Kidney (tissue), 22 donors: ENCODE measurements around the gene NNAT. TPM values are rescaled to one million over a fixed set of nuclear protein-coding genes. Genes with fewer than 3 reads are reported as not detected.
A peak's percentile ranks its signal among the peaks of the same experiment; 100 is the strongest.
"Not testable (repeated sequence)": the region's sequence is repeated elsewhere in the genome, so short reads cannot be mapped to it uniquely, and the experiment has no call there.

Experiments used
- DNase-seq, 5 donors: peaks; one replicate each; pipeline ENCODE4 v3.0.0-alpha.2; 2013 to 2020
- FAIRE-seq: peaks from 2 replicates; lab custom pipeline; 2012; peaks lifted over from hg19 to GRCh38; lab: Jason Lieb, UNC
- H3K27ac ChIP-seq, 2 donors: one replicate each; pipeline ENCODE4 v1.7.0; 2013; ENCODE audit warnings: low read depth in 2 of 2, low read length in 2 of 2, inconsistent platforms in 1 of 2
- H3K27me3 ChIP-seq: one replicate; pipeline ENCODE4 v1.7.1; 2013; ENCODE audit warnings: low read length, inconsistent platforms; ENCODE audit not compliant: control insufficient read depth, insufficient read depth
- H3K36me3 ChIP-seq, 3 donors: one replicate each; pipeline versions ENCODE4 v1.7.0 to v1.7.1; 2013; ENCODE audit warnings: low read length in 3 of 3, control low read depth in 1 of 3, inconsistent platforms in 1 of 3; ENCODE audit not compliant: insufficient read depth in 3 of 3, control insufficient read depth in 2 of 3
- H3K4me1 ChIP-seq, 3 donors: one replicate each; pipeline versions ENCODE4 v1.7.0 to v1.7.1; 2013; ENCODE audit warnings: low read length in 3 of 3, inconsistent platforms in 1 of 3, low read depth in 1 of 3; ENCODE audit not compliant: control insufficient read depth in 2 of 3, insufficient read depth in 2 of 3
- H3K4me3 ChIP-seq, 3 donors: one replicate each; pipeline versions ENCODE4 v1.7.0 to v1.8.1; 2013; ENCODE audit warnings: low read length in 3 of 3, control low read depth in 1 of 3, inconsistent platforms in 1 of 3
- H3K9ac ChIP-seq, 3 donors: one replicate each; pipeline versions ENCODE4 v1.7.0 to v1.7.1; 2013; ENCODE audit warnings: low read length in 3 of 3, control low read depth in 1 of 3, inconsistent platforms in 1 of 3
- H3K9me3 ChIP-seq, 3 donors: one replicate each; pipeline versions ENCODE4 v1.7.0 to v1.7.1; 2013; ENCODE audit warnings: low read length in 3 of 3, control low read depth in 1 of 3, inconsistent platforms in 1 of 3; ENCODE audit not compliant: control insufficient read depth in 2 of 3, insufficient read depth in 1 of 3
- intact Hi-C: fragments of 100-400 bp; cut with DNase I; formaldehyde crosslinking; loops from one replicate; pipeline ENCODE4 v1.11.1; 2022
- long read RNA-seq, 10 donors: library from polyadenylated mRNA in 1 of 10; unstranded in 1 of 10; transcript quantifications; one replicate each; pipeline ENCODE4 v2.0.0 and lab custom pipeline, GENCODE V29; 2021 to 2026
- polyA plus RNA-seq: library from polyadenylated mRNA; stranded (reverse); fragments of 350-450 nt; fragmentation: Illumina TruSeq; extraction: RNeasy Lipid Tissue Mini Kit (QIAGEN cat#74804); gene quantifications from one replicate; pipeline ENCODE4 v1.2.3, GENCODE V29; 2014; ENCODE audit warnings: low read depth, low replicate concordance; ENCODE audit not compliant: insufficient read depth
- total RNA-seq: library from RNA; stranded (reverse); fragmentation: NEBNext Ultra II Directional; extraction: Animal tissue kit (Norgen Biotek cat#: 25700); gene quantifications from one replicate; pipeline ENCODE4 v1.2.1, GENCODE V29; 2021
- TF ChIP-seq, protein P1 (sequence below): IDR thresholded peaks from 3 replicates; pipeline ENCODE4 v1.5.1; 2012; ENCODE audit warnings: mild to moderate bottlenecking, moderate library complexity, borderline replicate concordance; ENCODE audit not compliant: insufficient read depth; ENCODE audit errors: extremely low read depth
- donor health status: control.
- donor health status: control.
- donor health status: control.
- donor health status: control.
- donor health status: control.
- donor health status: DM: yes; HTN: yes; CAD: no.
- donor health status: Normal renal cell carcinoma (clear cell type).

Gene NNAT, protein sequence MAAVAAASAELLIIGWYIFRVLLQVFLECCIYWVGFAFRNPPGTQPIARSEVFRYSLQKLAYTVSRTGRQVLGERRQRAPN
- total RNA-seq (0.25 TPM), polyA plus RNA-seq (not detected)
- long read RNA-seq, donor 1, transcript NNAT-201 (3 exons, 1,297 nt) = minor isoform, 22 of 165 reads
- long read RNA-seq, donor 1, transcript NNAT-202 (2 exons, 1,222 nt) = major isoform, 25 of 165 reads
- long read RNA-seq, donor 1, partial matches to known transcripts = 117 of 165 reads
- long read RNA-seq, donor 1, other reads (novel, unspliced or antisense) = 0 of 165 reads
- long read RNA-seq, donor 2, transcript NNAT-201 (3 exons, 1,297 nt) = major isoform, 19 of 43 reads
- long read RNA-seq, donor 2, transcript NNAT-202 (2 exons, 1,222 nt) = minor isoform, 16 of 43 reads
- long read RNA-seq, donor 2, partial matches to known transcripts = 5 of 43 reads
- long read RNA-seq, donor 2, other reads (novel, unspliced or antisense) = 0 of 43 reads
- long read RNA-seq, donor 3, transcript NNAT-202 (2 exons, 1,222 nt) = major isoform, 25 of 39 reads
- long read RNA-seq, donor 3, partial matches to known transcripts = 9 of 39 reads
- long read RNA-seq, donor 3, other reads (novel, unspliced or antisense) = 0 of 39 reads
- long read RNA-seq, donor 4, transcript NNAT-202 (2 exons, 1,222 nt) = major isoform, 16 of 89 reads
- long read RNA-seq, donor 4, transcript NNAT-201 (3 exons, 1,297 nt) = minor isoform, 13 of 89 reads
- long read RNA-seq, donor 4, partial matches to known transcripts = 58 of 89 reads
- long read RNA-seq, donor 4, other reads (novel, unspliced or antisense) = 0 of 89 reads
- long read RNA-seq, donor 5, partial matches to known transcripts = 0 of 2 reads
- long read RNA-seq, donor 5, other reads (novel, unspliced or antisense) = 0 of 2 reads
- long read RNA-seq, donor 6, transcript NNAT-201 (3 exons, 1,297 nt) = minor isoform, 20 of 55 reads
- long read RNA-seq, donor 6, transcript NNAT-202 (2 exons, 1,222 nt) = major isoform, 23 of 55 reads
- long read RNA-seq, donor 6, partial matches to known transcripts = 0 of 55 reads
- long read RNA-seq, donor 6, other reads (novel, unspliced or antisense) = 11 of 55 reads
- long read RNA-seq, donor 7, partial matches to known transcripts = 0 of 1 reads
- long read RNA-seq, donor 7, other reads (novel, unspliced or antisense) = 1 of 1 reads
- long read RNA-seq, donor 8, transcript NNAT-202 (2 exons, 1,222 nt) = major isoform, 28 of 89 reads
- long read RNA-seq, donor 8, transcript NNAT-201 (3 exons, 1,297 nt) = minor isoform, 25 of 89 reads
- long read RNA-seq, donor 8, partial matches to known transcripts = 35 of 89 reads
- long read RNA-seq, donor 8, other reads (novel, unspliced or antisense) = 0 of 89 reads
- long read RNA-seq, donor 9, transcript NNAT-202 (2 exons, 1,222 nt) = major isoform, 22 of 36 reads
- long read RNA-seq, donor 9, transcript NNAT-201 (3 exons, 1,297 nt) = minor isoform, 14 of 36 reads
- long read RNA-seq, donor 9, partial matches to known transcripts = 0 of 36 reads
- long read RNA-seq, donor 9, other reads (novel, unspliced or antisense) = 0 of 36 reads
- long read RNA-seq, donor 10, transcript NNAT-201 (3 exons, 1,297 nt) = minor isoform, 21 of 87 reads
- long read RNA-seq, donor 10, transcript NNAT-202 (2 exons, 1,222 nt) = major isoform, 23 of 87 reads
- long read RNA-seq, donor 10, partial matches to known transcripts = 42 of 87 reads
- long read RNA-seq, donor 10, other reads (novel, unspliced or antisense) = 0 of 87 reads

DNA sequence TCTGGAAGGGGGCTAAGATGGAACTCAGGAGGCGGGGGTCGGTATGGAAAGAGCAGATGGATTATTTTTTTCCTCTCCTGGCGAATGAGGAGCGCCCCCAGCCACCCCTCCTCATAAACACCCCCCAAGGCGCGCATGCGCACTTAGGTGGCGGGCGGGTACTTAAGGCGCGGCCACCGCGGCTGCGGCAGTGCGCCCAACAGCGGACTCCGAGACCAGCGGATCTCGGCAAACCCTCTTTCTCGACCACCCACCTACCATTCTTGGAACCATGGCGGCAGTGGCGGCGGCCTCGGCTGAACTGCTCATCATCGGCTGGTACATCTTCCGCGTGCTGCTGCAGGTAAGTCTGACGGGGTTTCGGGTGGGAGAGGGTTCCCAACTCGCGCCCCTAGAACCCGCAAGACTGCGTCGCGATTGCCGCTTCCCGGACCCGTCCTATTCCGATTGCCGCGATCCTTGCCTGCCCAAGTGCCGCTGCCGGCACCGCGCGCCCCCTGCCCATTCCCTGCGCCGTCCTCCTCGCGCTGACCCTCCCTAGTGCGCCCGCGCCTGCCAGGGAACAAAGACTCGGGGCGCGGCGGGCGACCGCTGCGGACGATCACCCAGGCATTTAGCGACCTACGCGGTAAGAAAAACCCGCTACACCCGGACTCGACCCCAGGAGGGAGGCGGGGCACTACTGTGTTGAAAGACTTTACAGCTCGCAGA lies at the start of gene NNAT:
Gene NNAT (plus strand): TSS at position 190 of the 711 bp plus-strand sequence. CDS start 82 bp downstream, at position 272.
- H3K27ac ChIP-seq = no peak within 1 kb of the TSS
- no peaks in the 10 kb centered on the region for H3K9me3 ChIP-seq
- peak within 1 kb of the TSS in 1 of 3 donors; percentile 49 for H3K4me3 ChIP-seq
- DNase-seq (peak in 4 of 5 donors; percentile 78 to 88 (median 80)), FAIRE-seq (no peak)
- intact Hi-C loops = no loop called here
- H3K9ac ChIP-seq = no peak within 1 kb of the TSS
- peaks cover 2 to 37% (median 20%) of the 10 kb centered on the region in 3 donors for H3K4me1 ChIP-seq
- no peaks in the 10 kb centered on the region for H3K27me3 ChIP-seq
- H3K36me3 ChIP-seq = peaks cover 0 to 15% (median 7%) of the 10 kb centered on the region in 3 donors
- TF ChIP-seq, protein P1, sequence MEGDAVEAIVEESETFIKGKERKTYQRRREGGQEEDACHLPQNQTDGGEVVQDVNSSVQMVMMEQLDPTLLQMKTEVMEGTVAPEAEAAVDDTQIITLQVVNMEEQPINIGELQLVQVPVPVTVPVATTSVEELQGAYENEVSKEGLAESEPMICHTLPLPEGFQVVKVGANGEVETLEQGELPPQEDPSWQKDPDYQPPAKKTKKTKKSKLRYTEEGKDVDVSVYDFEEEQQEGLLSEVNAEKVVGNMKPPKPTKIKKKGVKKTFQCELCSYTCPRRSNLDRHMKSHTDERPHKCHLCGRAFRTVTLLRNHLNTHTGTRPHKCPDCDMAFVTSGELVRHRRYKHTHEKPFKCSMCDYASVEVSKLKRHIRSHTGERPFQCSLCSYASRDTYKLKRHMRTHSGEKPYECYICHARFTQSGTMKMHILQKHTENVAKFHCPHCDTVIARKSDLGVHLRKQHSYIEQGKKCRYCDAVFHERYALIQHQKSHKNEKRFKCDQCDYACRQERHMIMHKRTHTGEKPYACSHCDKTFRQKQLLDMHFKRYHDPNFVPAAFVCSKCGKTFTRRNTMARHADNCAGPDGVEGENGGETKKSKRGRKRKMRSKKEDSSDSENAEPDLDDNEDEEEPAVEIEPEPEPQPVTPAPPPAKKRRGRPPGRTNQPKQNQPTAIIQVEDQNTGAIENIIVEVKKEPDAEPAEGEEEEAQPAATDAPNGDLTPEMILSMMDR = no peak

DNA sequence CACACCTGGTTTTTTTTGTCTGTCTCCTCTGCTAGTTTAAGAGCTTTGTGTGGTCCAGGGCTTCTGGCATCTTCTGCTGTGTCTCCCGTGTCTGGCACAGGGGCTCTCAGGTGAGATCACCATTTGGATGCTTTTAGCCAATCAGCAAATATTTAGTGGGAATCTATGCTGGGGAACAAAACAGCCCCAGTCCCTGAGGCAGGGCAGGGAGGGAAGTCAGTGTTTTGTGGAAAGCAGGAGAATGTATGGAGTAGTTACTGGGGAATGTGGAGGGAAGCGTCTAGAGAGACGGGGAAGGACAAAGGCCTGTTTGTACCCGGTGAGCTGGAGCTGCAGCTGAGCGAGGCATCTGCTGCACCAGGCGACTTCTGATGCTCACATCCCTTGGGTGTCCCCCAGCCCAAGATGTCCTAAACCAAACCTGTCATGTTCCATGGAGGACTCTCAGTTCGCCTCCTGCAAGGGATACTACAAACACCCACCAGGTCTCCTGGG lies 49.3 kb upstream of the NNAT start:
- Histone ChIP-seq H3K9me3 (no peaks in the 10 kb centered on the region), H3K36me3 (no peaks in the 10 kb centered on the region), H3K4me3 (no peak overlapping the region), H3K9ac (no peak overlapping the region), H3K27ac (no peak overlapping the region), H3K4me1 (peaks cover 0 to 2% (median 0%) of the 10 kb centered on the region in 3 donors), H3K27me3 (no peaks in the 10 kb centered on the region)
- FAIRE-seq (no peak), DNase-seq (no peak)
- intact Hi-C loops = no loop called here
- TF ChIP-seq, protein P1 = no peak

DNA sequence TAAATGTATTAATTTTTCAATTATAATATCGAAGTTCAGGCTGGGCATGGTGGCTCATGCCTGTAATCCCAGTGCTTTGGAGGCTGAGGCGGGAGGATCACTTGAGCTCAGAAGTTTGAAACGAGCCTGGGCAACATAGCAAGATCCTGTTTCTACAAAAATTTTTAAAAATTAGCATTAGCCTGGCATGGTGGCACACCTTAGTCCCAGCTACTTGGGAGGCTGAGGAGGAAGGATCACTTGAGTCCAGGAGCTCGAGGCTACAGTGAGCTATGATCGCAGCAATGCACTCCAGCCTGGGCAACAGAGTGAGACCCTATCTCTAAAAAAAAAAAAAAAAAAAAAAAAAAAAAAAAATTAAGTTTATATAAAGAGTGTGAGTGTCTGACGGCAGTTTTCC lies 48.6 kb upstream of the NNAT start:
- H3K36me3 ChIP-seq, H3K9ac ChIP-seq, H3K27me3 ChIP-seq, intact Hi-C loops, H3K9me3 ChIP-seq, FAIRE-seq, DNase-seq, H3K4me3 ChIP-seq, H3K4me1 ChIP-seq, H3K27ac ChIP-seq: not testable (repeated sequence)
